ENCODE measurements around the gene SPINT3.

Gene SPINT3

GRCh38 chr20:45515147-45515913, at the start of gene SPINT3:
SPINT3 (minus strand) TSS chr20:45515622; CDS start chr20:45515608, 14 bp downstream.
- DNase-seq: no peak

- DNase-seq: no peak
Observed at GRCh38 chr20:45564760-45565276, 49.4 kb upstream of the SPINT3 start.

GRCh38 chr20:45555198-45555597, 39.8 kb upstream of the SPINT3 start:
- no peak for DNase-seq

- no peak for DNase-seq
Observed at GRCh38 chr20:45552456-45552855, 37.0 kb upstream of the SPINT3 start.

GRCh38 chr20:45550765-45551164, 35.3 kb upstream of the SPINT3 start:
- DNase-seq: no peak

GRCh38 chr20:45548410-45548809, 33.0 kb upstream of the SPINT3 start:
- no peak for DNase-seq

GRCh38 chr20:45547206-45547770, 31.9 kb upstream of the SPINT3 start, which contains the start of gene EPPIN:
EPPIN (minus strand) TSS chr20:45547401; CDS start chr20:45547357, 44 bp downstream.
- DNase-seq: no peak

GRCh38 chr20:45545754-45546453, 30.5 kb upstream of the SPINT3 start:
- DNase-seq: no peak

GRCh38 chr20:45545351-45545750, 29.9 kb upstream of the SPINT3 start:
- no peak for DNase-seq

GRCh38 chr20:45539382-45539781, 24.0 kb upstream of the SPINT3 start, which contains the start of gene WFDC6:
WFDC6 (minus strand) TSS chr20:45539482; CDS start chr20:45539407, 75 bp downstream.
- DNase-seq: no peak

- DNase-seq: no peak
Observed at GRCh38 chr20:45538209-45538799, 22.9 kb upstream of the SPINT3 start.

GRCh38 chr20:45527294-45527693, 11.9 kb upstream of the SPINT3 start:
- DNase-seq: no peak

GRCh38 chr20:45523821-45524220, 8.4 kb upstream of the SPINT3 start:
- no peak for DNase-seq

GRCh38 chr20:45518282-45518681, 2.9 kb upstream of the SPINT3 start:
- DNase-seq: no peak

- DNase-seq: no peak
Observed at GRCh38 chr20:45510242-45510862, 5.1 kb downstream of the SPINT3 start.

GRCh38 chr20:45509091-45509490, 6.3 kb downstream of the SPINT3 start:
- no peak for DNase-seq

GRCh38 chr20:45508068-45508886, 7.1 kb downstream of the SPINT3 start:
- no peak for DNase-seq

- no peak for DNase-seq
Observed at GRCh38 chr20:45507011-45507820, 8.2 kb downstream of the SPINT3 start.

- DNase-seq: no peak
Observed at GRCh38 chr20:45506398-45506797, 9.0 kb downstream of the SPINT3 start.

GRCh38 chr20:45503403-45503802, 12.0 kb downstream of the SPINT3 start:
- DNase-seq: no peak

- no peak for DNase-seq
Observed at GRCh38 chr20:45502561-45502960, 12.9 kb downstream of the SPINT3 start.

All from stimulated activated CD8-positive, alpha-beta memory T cell treated with anti-CD3 and anti-CD28 coated beads, Interleukin-4, amount 100 ng/mL, for 48 hours (primary cell).